GM12892 (cell line): ENCODE measurements around the gene ZNF532.

Source experiments
- POLR2A ChIP-seq: IDR thresholded peaks from 2 replicates; pipeline ENCODE4 v1.6.1; 2011; ENCODE audit warnings: low read depth, low read length, control low read depth
- POLR2AphosphoS5 ChIP-seq: IDR thresholded peaks from 2 replicates; pipeline ENCODE4 v1.6.1; 2011; ENCODE audit warnings: low read depth, low read length, control low read depth

DNA sequence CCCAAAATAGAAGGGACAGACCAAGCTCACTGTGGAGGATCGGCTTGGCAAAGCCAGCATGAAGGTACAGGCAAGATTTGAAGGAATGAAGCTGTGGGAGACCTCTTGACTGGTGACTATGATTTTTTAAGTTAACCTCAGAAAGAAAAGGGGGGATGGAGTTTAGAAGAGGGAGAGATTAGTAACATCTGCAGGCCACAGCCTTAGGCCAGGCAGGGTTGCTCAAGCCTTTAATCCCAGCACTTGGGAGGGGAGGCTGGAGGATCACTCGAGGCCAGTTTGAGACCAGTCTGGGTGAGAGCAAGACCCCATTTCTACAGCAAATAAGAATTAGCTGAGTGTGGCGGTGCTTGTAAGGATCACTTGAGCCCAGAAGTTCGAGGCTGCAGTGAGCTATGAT is 46.6 kb downstream of the ZNF532 start:
- TF ChIP-seq POLR2A (no peak), POLR2AphosphoS5 (no peak)
